MM.1S (cell line): ENCODE results near the gene ABTB2.

ENCODE experiments used
- DNase-seq: peaks from one replicate; pipeline ENCODE4 v3.0.0-alpha.2; 2015
- H2AFZ ChIP-seq: fragments of 300-600 bp; sonication (generic); 2 replicates; pipeline ENCODE4 v1.6.0; 2016; ENCODE audit warnings: antibody characterized with exemption, low read length
- H3F3A ChIP-seq: fragments of 300-600 bp; sonication (generic); 2 replicates; pipeline ENCODE4 v1.6.1; 2016; ENCODE audit warnings: mild to moderate bottlenecking, antibody characterized with exemption, low read length, moderate library complexity, mixed read lengths; ENCODE audit not compliant: insufficient read depth
- H3K27ac ChIP-seq: fragments of 300-600 bp; sonication (generic); 2 replicates; pipeline ENCODE4 v1.5.1; 2016; ENCODE audit warnings: mild to moderate bottlenecking, low read length
- H3K27me3 ChIP-seq: fragments of 300-600 bp; sonication (generic); replicated peaks from 2 replicates; pipeline ENCODE4 v1.6.0; 2016; ENCODE audit warnings: low read length; ENCODE audit not compliant: insufficient read depth
- H3K36me3 ChIP-seq: fragments of 300-600 bp; sonication (generic); replicated peaks from 2 replicates; pipeline ENCODE4 v1.6.1; 2016; ENCODE audit warnings: mild to moderate bottlenecking, low read length, mixed read lengths; ENCODE audit not compliant: insufficient read depth
- H3K4me1 ChIP-seq: fragments of 300-600 bp; sonication (generic); 2 replicates; pipeline ENCODE4 v1.6.1; 2016; ENCODE audit warnings: low read length, mixed read lengths
- H3K4me2 ChIP-seq: fragments of 300-600 bp; sonication (generic); 2 replicates; pipeline ENCODE4 v1.6.0; 2016; ENCODE audit warnings: low read depth, low read length
- H3K4me3 ChIP-seq: fragments of 300-600 bp; sonication (generic); 2 replicates; pipeline ENCODE4 v1.5.1; 2016; ENCODE audit warnings: low read length, mixed read lengths
- H3K79me2 ChIP-seq: fragments of 300-600 bp; sonication (generic); 2 replicates; pipeline ENCODE4 v1.6.1; 2016; ENCODE audit warnings: mixed run types, low read length, mixed read lengths
- H3K9ac ChIP-seq: fragments of 300-600 bp; sonication (generic); 2 replicates; pipeline ENCODE4 v1.6.1; 2016; ENCODE audit warnings: low read length, mixed read lengths
- H3K9me2 ChIP-seq: fragments of 300-600 bp; sonication (generic); replicated peaks from 2 replicates; pipeline ENCODE4 v1.6.1; 2016; ENCODE audit warnings: mild to moderate bottlenecking, low read length, mixed read lengths; ENCODE audit not compliant: insufficient read depth
- H3K9me3 ChIP-seq: fragments of 300-600 bp; sonication (generic); replicated peaks from 2 replicates; pipeline ENCODE4 v1.6.1; 2016; ENCODE audit warnings: mild to moderate bottlenecking, low read length, mixed read lengths; ENCODE audit not compliant: insufficient read depth
- H4K20me1 ChIP-seq: fragments of 300-600 bp; sonication (generic); 2 replicates; pipeline ENCODE4 v1.6.1; 2016; ENCODE audit warnings: mild to moderate bottlenecking, low read length, moderate library complexity, mixed read lengths; ENCODE audit not compliant: insufficient read depth
- EZH2 ChIP-seq: fragments of 300-600 bp; sonication (generic); optimal IDR thresholded peaks from 2 replicates; pipeline ENCODE3; 2017; ENCODE audit warnings: low read depth, mild to moderate bottlenecking, antibody characterized with exemption, low read length, mixed read lengths
- EZH2phosphoT487 ChIP-seq: fragments of 300-600 bp; sonication (generic); IDR thresholded peaks from 2 replicates; pipeline ENCODE4 v1.6.1; 2018; ENCODE audit warnings: antibody characterized with exemption, low read length
- TF ChIP-seq, protein P1 (sequence below): fragments of 300-600 bp; sonication (generic); IDR thresholded peaks from 2 replicates; pipeline ENCODE4 v1.5.1; 2016; ENCODE audit warnings: antibody characterized with exemption, low read length, mixed read lengths

Gene ABTB2

GRCh38 chr11:34267013-34267412 lies 90.8 kb downstream of the ABTB2 start:
- Histone ChIP-seq H3K36me3 (no peaks in the 10 kb centered on the region), H4K20me1 (no peaks in the 10 kb centered on the region), H3F3A (no peaks in the 10 kb centered on the region), H3K4me2 (no peak overlapping the region), H3K4me1 (no peaks in the 10 kb centered on the region), H3K79me2 (no peaks in the 10 kb centered on the region), H3K9me3 (no peaks in the 10 kb centered on the region), H3K27ac (no peak overlapping the region), H3K9me2 (no peaks in the 10 kb centered on the region), H2AFZ (no peak overlapping the region), H3K27me3 (no peaks in the 10 kb centered on the region), H3K4me3 (no peak overlapping the region), H3K9ac (no peak overlapping the region)
- DNase-seq, result no peak
- TF ChIP-seq, protein P1, sequence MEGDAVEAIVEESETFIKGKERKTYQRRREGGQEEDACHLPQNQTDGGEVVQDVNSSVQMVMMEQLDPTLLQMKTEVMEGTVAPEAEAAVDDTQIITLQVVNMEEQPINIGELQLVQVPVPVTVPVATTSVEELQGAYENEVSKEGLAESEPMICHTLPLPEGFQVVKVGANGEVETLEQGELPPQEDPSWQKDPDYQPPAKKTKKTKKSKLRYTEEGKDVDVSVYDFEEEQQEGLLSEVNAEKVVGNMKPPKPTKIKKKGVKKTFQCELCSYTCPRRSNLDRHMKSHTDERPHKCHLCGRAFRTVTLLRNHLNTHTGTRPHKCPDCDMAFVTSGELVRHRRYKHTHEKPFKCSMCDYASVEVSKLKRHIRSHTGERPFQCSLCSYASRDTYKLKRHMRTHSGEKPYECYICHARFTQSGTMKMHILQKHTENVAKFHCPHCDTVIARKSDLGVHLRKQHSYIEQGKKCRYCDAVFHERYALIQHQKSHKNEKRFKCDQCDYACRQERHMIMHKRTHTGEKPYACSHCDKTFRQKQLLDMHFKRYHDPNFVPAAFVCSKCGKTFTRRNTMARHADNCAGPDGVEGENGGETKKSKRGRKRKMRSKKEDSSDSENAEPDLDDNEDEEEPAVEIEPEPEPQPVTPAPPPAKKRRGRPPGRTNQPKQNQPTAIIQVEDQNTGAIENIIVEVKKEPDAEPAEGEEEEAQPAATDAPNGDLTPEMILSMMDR, result no peak
- TF ChIP-seq EZH2phosphoT487 (no peak), EZH2 (no peak)

DNA sequence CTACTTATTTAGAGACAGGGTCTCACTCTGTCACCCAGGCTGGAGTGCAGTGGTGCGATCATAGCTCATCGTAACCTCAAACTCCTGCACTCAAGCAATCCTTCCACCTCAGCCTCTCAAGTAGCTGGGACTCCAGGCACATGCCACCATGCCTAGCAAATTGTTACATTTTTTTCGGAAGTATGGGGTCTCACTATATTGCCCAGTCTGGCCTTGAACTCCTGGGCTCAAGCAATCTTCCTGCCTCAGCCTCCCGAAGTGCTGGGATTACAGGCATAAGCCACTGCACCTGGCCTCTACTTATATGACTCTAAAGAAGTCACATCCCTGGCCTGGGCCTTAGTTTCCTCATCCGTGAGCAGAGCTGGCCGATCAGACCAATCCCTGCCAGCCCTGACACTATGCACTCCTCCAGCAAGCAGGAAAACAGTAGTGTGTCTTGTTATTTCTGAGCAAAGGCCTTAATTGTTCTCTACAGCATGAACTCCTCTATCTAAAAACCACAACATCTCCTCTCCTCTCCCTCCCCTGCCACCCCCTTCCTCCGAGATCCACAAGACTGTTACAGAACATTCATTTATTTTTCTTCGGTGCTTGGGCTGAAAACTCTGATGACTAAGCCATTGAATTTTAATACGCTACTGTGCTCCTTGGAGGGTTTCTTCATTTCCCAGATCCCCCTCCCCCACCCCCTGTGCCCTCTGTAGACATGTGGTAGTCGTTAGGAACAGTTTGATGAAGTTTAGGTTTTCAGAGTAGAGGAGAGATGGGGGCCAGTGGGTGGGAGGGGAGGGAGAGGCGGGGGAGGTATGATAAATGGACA lies 91.5 kb downstream of the ABTB2 start:
- no peak overlapping the region for H3K27ac ChIP-seq
- TF ChIP-seq, protein P1, result no peak
- no peak for TF ChIP-seq EZH2phosphoT487
- TF ChIP-seq EZH2, result no peak
- no peaks in the 10 kb centered on the region for H3K36me3 ChIP-seq
- no peaks in the 10 kb centered on the region for H3K4me1 ChIP-seq
- H3K27me3 ChIP-seq, result no peaks in the 10 kb centered on the region
- H3K4me2 ChIP-seq, result no peak overlapping the region
- no peak overlapping the region for H3K4me3 ChIP-seq
- H3K9me3 ChIP-seq, result no peaks in the 10 kb centered on the region
- no peaks in the 10 kb centered on the region for H3K9me2 ChIP-seq
- no peaks in the 10 kb centered on the region for H4K20me1 ChIP-seq
- H3F3A ChIP-seq, result no peaks in the 10 kb centered on the region
- H3K79me2 ChIP-seq, result no peaks in the 10 kb centered on the region
- no peak overlapping the region for H3K9ac ChIP-seq
- no peak overlapping the region for H2AFZ ChIP-seq
- DNase-seq, result no peak

DNA sequence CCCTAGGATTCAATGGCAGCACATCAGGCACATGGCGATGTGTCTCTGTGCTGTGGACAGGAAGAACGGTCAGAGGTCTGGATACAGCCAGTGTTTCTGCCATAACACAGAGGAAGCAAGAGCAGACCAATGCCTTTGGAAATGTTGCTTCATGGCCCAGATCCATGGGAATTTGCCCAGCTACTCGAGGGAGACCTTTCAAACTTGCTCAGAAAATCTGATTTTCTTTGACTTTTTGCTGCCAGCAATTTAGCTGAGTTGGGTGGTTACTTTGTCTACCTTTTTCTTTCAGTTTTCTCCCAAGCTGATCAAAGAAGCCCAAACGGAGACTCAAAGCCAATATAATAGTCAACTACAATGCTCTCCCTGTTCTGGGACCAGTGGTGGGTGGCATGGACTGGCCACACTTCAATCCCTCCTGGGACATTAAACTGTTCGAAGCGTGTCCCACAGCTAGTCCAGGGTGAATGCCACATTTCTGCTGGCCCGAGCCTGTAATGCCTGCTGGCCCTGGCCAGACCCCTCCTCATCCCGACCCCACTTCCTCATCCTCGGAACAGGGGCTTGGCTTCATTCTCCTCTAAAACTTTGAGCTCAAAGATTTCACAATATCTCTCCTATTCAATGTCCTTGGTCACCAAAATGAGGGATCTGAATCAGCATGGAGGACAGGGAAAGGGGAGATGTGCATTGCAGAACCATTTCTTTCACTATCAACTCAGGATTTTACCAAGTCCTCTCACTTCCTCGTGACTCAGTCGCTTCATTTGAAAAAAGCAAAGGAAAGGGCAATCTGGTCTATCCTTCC lies 93.3 kb downstream of the ABTB2 start:
- H3K27ac ChIP-seq, result no peak overlapping the region
- H3K9me3 ChIP-seq, result no peaks in the 10 kb centered on the region
- no peaks in the 10 kb centered on the region for H3K79me2 ChIP-seq
- no peaks in the 10 kb centered on the region for H3K4me1 ChIP-seq
- no peak overlapping the region for H3K4me3 ChIP-seq
- H3K36me3 ChIP-seq, result no peaks in the 10 kb centered on the region
- no peak for DNase-seq
- no peaks in the 10 kb centered on the region for H4K20me1 ChIP-seq
- H2AFZ ChIP-seq, result no peak overlapping the region
- H3K27me3 ChIP-seq, result no peaks in the 10 kb centered on the region
- no peak overlapping the region for H3K9ac ChIP-seq
- H3K9me2 ChIP-seq, result no peaks in the 10 kb centered on the region
- H3F3A ChIP-seq, result no peaks in the 10 kb centered on the region
- H3K4me2 ChIP-seq, result no peak overlapping the region
- TF ChIP-seq EZH2phosphoT487, result no peak
- no peak for TF ChIP-seq EZH2
- TF ChIP-seq, protein P1, result no peak
